ENCODE measurements around the gene SINHCAF. TPM values are rescaled to one million over a fixed set of nuclear protein-coding genes. Genes with fewer than 3 reads are reported as not detected.

Gene SINHCAF
- total RNA-seq, 1 experiment from 2014 or later = 497 TPM

- H2AFZ ChIP-seq (ENCODE audit: low read length) = no peak overlapping the region
- peaks cover 7% of the 10 kb centered on the region for H3K4me1 ChIP-seq (ENCODE audit: insufficient read depth, low read length)
- no peak overlapping the region for H3K18ac ChIP-seq (ENCODE audit: insufficient read length, low read depth, low read length)
- H3K27me3 ChIP-seq (ENCODE audit: insufficient read depth, low read length) = no peaks in the 10 kb centered on the region
- H4K20me1 ChIP-seq (ENCODE audit: control insufficient read depth, insufficient read depth, insufficient read length) = peaks cover 2% of the 10 kb centered on the region
- no peak overlapping the region for H3T11ph ChIP-seq (ENCODE audit: low read length)
- H3K9ac ChIP-seq (ENCODE audit: extremely low read depth, insufficient read length, low read length) = no peak overlapping the region
- H3K56ac ChIP-seq (ENCODE audit: insufficient read length, low read depth, low read length) = no peak overlapping the region
- H2BK15ac ChIP-seq (ENCODE audit: low read depth, low read length) = no peak overlapping the region
- Mint-ChIP-seq H3K4me3 (peak overlapping the region in 1 of 2 experiments; percentile 28; a peak in 1 of 5 replicates), H3K4me1 (peaks cover 82 to 87% of the 10 kb centered on the region in 2 experiments), H3K27me3 (ENCODE audit: low read depth) (no peaks in the 10 kb centered on the region), H3K9me3 (no peaks in the 10 kb centered on the region), H3K36me3 (ENCODE audit: insufficient read depth in 1 of 3, low read depth in 3 of 3) (peaks cover 21 to 34% (median 25%) of the 10 kb centered on the region in 3 experiments), H3K27ac (peak overlapping the region in 2 of 3 experiments; percentile 27 to 65; a peak in 4 of 7 replicates)
- no peak overlapping the region for H4K91ac ChIP-seq (ENCODE audit: insufficient read length, low read depth, low read length)
- H2BK20ac ChIP-seq (ENCODE audit: low read depth, low read length, poor library complexity, severe bottlenecking) = no peak overlapping the region
- H3K4me2 ChIP-seq (ENCODE audit: insufficient read depth, insufficient read length, low read length) = no peak overlapping the region
- no peak overlapping the region for H2AK5ac ChIP-seq (ENCODE audit: insufficient read length, low read length)
- H3K27ac ChIP-seq (ENCODE audit: insufficient read length, low read depth, low read length) = no peak overlapping the region
- WGBS (ENCODE audit: extremely low coverage, insufficient read length, low lambda C conversion rate) = no CpG with 5 or more reads among the region's 3 CpGs
- H3K79me1 ChIP-seq (ENCODE audit: insufficient read depth, low read depth, low read length, poor library complexity, severe bottlenecking) = no peaks in the 10 kb centered on the region
- H3K4ac ChIP-seq (ENCODE audit: low read depth, low read length) = no peak overlapping the region
- no peak overlapping the region for H2BK12ac ChIP-seq (ENCODE audit: insufficient read length, low read depth, low read length)
- no peak overlapping the region for H3K23ac ChIP-seq (ENCODE audit: insufficient read length, low read depth, low read length)
- DNase-seq = no peak
- no peak overlapping the region for H4K5ac ChIP-seq (ENCODE audit: insufficient read length, low read depth, low read length)
- no peak overlapping the region for H3K14ac ChIP-seq (ENCODE audit: insufficient read depth, low read length)
- H3K9me3 ChIP-seq (ENCODE audit: control insufficient read depth, low read depth, low read length) = no peaks in the 10 kb centered on the region
- no peak for TF ChIP-seq CTCF (conservative IDR thresholded peaks at IDR 0.05)
- H3K23me2 ChIP-seq (ENCODE audit: insufficient read length, low read depth, low read length, poor library complexity, severe bottlenecking) = no peaks in the 10 kb centered on the region
- H2BK5ac ChIP-seq (ENCODE audit: insufficient read length, low read length) = no peak overlapping the region
- H4K8ac ChIP-seq (replicated peaks; ENCODE audit: insufficient read length, low read depth, low read length) = no peak overlapping the region
- no peak overlapping the region for H2BK120ac ChIP-seq (ENCODE audit: low read depth, low read length, poor library complexity, severe bottlenecking)
- peaks cover 87% of the 10 kb centered on the region for H3K79me2 ChIP-seq (ENCODE audit: insufficient read depth, low read length)
These were observed 9.1 kb downstream of the SINHCAF start for GRCh38 chr12:31316891-31317290.

Measured in H9 (cell line).